ENCODE measurements around the gene AUNIP. TPM values are rescaled to one million over a fixed set of nuclear protein-coding genes. Genes with fewer than 3 reads are reported as not detected.

AUNIP gene
- total RNA-seq, 1 experiment from 2014 or later, result 16.8 TPM

- intact Hi-C loops (cut with micrococcal nuclease; ENCODE audit: unreplicated experiment), result loop anchor here (1.0 kb wide), 4 partner anchors 53 to 173 kb away; partner anchors contain the start of gene PAFAH2
- no peak overlapping the region for H3K4me3 ChIP-seq (ENCODE audit: low read depth, low read length)
- Mint-ChIP-seq H3K36me3 (ENCODE audit: insufficient read depth, unreplicated experiment) (peaks cover 34% of the 10 kb centered on the region), H3K27ac (ENCODE audit: unreplicated experiment) (peak overlapping the region; percentile 50), H3K4me3 (ENCODE audit: unreplicated experiment) (no peak overlapping the region), H3K27me3 (ENCODE audit: insufficient read depth, unreplicated experiment) (no peaks in the 10 kb centered on the region), H3K9me3 (ENCODE audit: unreplicated experiment) (no peaks in the 10 kb centered on the region), H3K4me1 (ENCODE audit: low read depth, unreplicated experiment) (peaks cover 6% of the 10 kb centered on the region)
- peaks cover 1% of the 10 kb centered on the region; the same call in 1 of the 2 replicates for H3K36me3 ChIP-seq (ENCODE audit: control insufficient read depth, insufficient read depth, low read length)
- BruUV-seq (replicated peaks), result no TSS peak
- no peaks in the 10 kb centered on the region for H3K27me3 ChIP-seq (replicated peaks; ENCODE audit: control insufficient read depth, insufficient read depth, low read length)
- ChIA-PET POLR2A (no interaction called here), CTCF (interaction anchor here (0.9 to 1.3 kb wide), 7 partner anchors 17 to 192 kb away, joined by 3 to 8 read pairs (median 4); partner anchors contain the start of genes MTFR1L, PAFAH2 and PAQR7)
- H3K9me3 ChIP-seq, result no peaks in the 10 kb centered on the region
- peak; percentile 24 to 60 for TF ChIP-seq CTCF (IDR thresholded peaks at IDR 0.05; ENCODE audit: insufficient read depth in 1 of 2, low read depth in 1 of 2, low read length in 1 of 2, severe bottlenecking in 1 of 2, unreplicated experiment in 1 of 2)
- no peaks in the 10 kb centered on the region for H3K4me1 ChIP-seq
- DNase-seq, result peak in 1 of 2 experiments; percentile 15
Observed at GRCh38 chr1:25837262-25837875, 21.9 kb downstream of the AUNIP start.

GRCh38 chr1:25836695-25837094 is 22.6 kb downstream of the AUNIP start:
- no peak overlapping the region for H3K27ac Mint-ChIP-seq (ENCODE audit: unreplicated experiment)
- H3K9me3 Mint-ChIP-seq (ENCODE audit: unreplicated experiment), result no peaks in the 10 kb centered on the region
- POLR2A ChIA-PET, result no interaction called here
- intact Hi-C loops (cut with micrococcal nuclease; ENCODE audit: unreplicated experiment), result loop anchor here (1.0 kb wide), 4 partner anchors 54 to 174 kb away; partner anchors contain the start of gene PAFAH2
- Histone ChIP-seq H3K36me3 (ENCODE audit: control insufficient read depth, insufficient read depth, low read length) (peaks cover 1% of the 10 kb centered on the region; the same call in 1 of the 2 replicates), H3K9me3 (no peaks in the 10 kb centered on the region), H3K27me3 (replicated peaks; ENCODE audit: control insufficient read depth, insufficient read depth, low read length) (no peaks in the 10 kb centered on the region), H3K4me3 (ENCODE audit: low read depth, low read length) (no peak overlapping the region), H3K4me1 (no peaks in the 10 kb centered on the region)
- H3K27me3 Mint-ChIP-seq (ENCODE audit: insufficient read depth, unreplicated experiment), result no peaks in the 10 kb centered on the region
- CTCF ChIA-PET, result interaction anchor here (0.9 to 1.3 kb wide), 7 partner anchors 17 to 193 kb away, joined by 3 to 8 read pairs (median 4); partner anchors contain the start of genes MTFR1L, PAFAH2 and PAQR7
- peaks cover 6% of the 10 kb centered on the region for H3K4me1 Mint-ChIP-seq (ENCODE audit: low read depth, unreplicated experiment)
- H3K4me3 Mint-ChIP-seq (ENCODE audit: unreplicated experiment), result no peak overlapping the region
- no peak for TF ChIP-seq CTCF (IDR thresholded peaks at IDR 0.05; ENCODE audit: insufficient read depth in 1 of 2, low read depth in 1 of 2, low read length in 1 of 2, severe bottlenecking in 1 of 2, unreplicated experiment in 1 of 2)
- peaks cover 34% of the 10 kb centered on the region for H3K36me3 Mint-ChIP-seq (ENCODE audit: insufficient read depth, unreplicated experiment)
- DNase-seq, result no peak
- no TSS peak for BruUV-seq (replicated peaks)

- Histone ChIP-seq H3K9me3 (no peaks in the 10 kb centered on the region), H3K4me1 (no peaks in the 10 kb centered on the region), H3K27me3 (replicated peaks; ENCODE audit: control insufficient read depth, insufficient read depth, low read length) (no peaks in the 10 kb centered on the region), H3K4me3 (ENCODE audit: low read depth, low read length) (no peak overlapping the region), H3K36me3 (ENCODE audit: control insufficient read depth, insufficient read depth, low read length) (peaks cover 1% of the 10 kb centered on the region)
- Mint-ChIP-seq H3K4me3 (ENCODE audit: unreplicated experiment) (no peak overlapping the region), H3K27me3 (ENCODE audit: insufficient read depth, unreplicated experiment) (no peaks in the 10 kb centered on the region), H3K4me1 (ENCODE audit: low read depth, unreplicated experiment) (peaks cover 6% of the 10 kb centered on the region), H3K27ac (ENCODE audit: unreplicated experiment) (no peak overlapping the region), H3K9me3 (ENCODE audit: unreplicated experiment) (no peaks in the 10 kb centered on the region), H3K36me3 (ENCODE audit: insufficient read depth, unreplicated experiment) (peaks cover 50% of the 10 kb centered on the region)
- DNase-seq, result no peak
- intact Hi-C loops (cut with micrococcal nuclease; ENCODE audit: unreplicated experiment), result no loop called here
- POLR2A ChIA-PET, result no interaction called here
- TF ChIP-seq CTCF (IDR thresholded peaks at IDR 0.05; ENCODE audit: insufficient read depth in 1 of 2, low read depth in 1 of 2, low read length in 1 of 2, severe bottlenecking in 1 of 2, unreplicated experiment in 1 of 2), result no peak
- CTCF ChIA-PET, result interaction anchor here (0.6 kb wide), 1 partner anchor 57 kb away, joined by 3 read pairs; no protein-coding TSS in a partner anchor
- BruUV-seq (replicated peaks), result no TSS peak
Observed at GRCh38 chr1:25834894-25835293, 24.4 kb downstream of the AUNIP start.
